Endodermal cell (in vitro differentiated cells): Measurements from ENCODE around the gene PEBP1. TPM values are rescaled to one million over a fixed set of nuclear protein-coding genes. Genes with fewer than 3 reads are reported as not detected.
A peak's percentile ranks its signal among the peaks of the same experiment; 100 is the strongest.

Source experiments
- DNase-seq: peaks from one replicate; pipeline ENCODE4 v3.0.0-alpha.2; 2017
- H3K27ac ChIP-seq: 2 replicates; pipeline ENCODE4 v1.5.1; 2013; ENCODE audit warnings: mild to moderate bottlenecking, low read depth, low read length, moderate library complexity
- H3K27me3 ChIP-seq: 2 replicates; pipeline ENCODE4 v1.6.1; 2013; ENCODE audit warnings: mild to moderate bottlenecking, low read length, moderate library complexity; ENCODE audit not compliant: insufficient read depth, control insufficient read depth, poor library complexity, severe bottlenecking
- H3K36me3 ChIP-seq: 2 replicates; pipeline ENCODE4 v1.7.0; 2013; ENCODE audit warnings: mild to moderate bottlenecking, low read length, moderate library complexity; ENCODE audit not compliant: control insufficient read depth, insufficient read depth
- H3K4me1 ChIP-seq: one replicate; pipeline ENCODE4 v1.7.0; 2013; ENCODE audit warnings: low read length; ENCODE audit not compliant: control insufficient read depth, insufficient read depth
- H3K4me3 ChIP-seq: 2 replicates; pipeline ENCODE4 v1.5.1; 2013; ENCODE audit warnings: mild to moderate bottlenecking, low read length, moderate library complexity
- H3K9ac ChIP-seq: 2 replicates; pipeline ENCODE4 v1.6.1; 2013; ENCODE audit warnings: mild to moderate bottlenecking, low read length, moderate library complexity; ENCODE audit not compliant: poor library complexity, severe bottlenecking; ENCODE audit errors: extremely low read depth
- H3K9me3 ChIP-seq: 2 replicates; pipeline ENCODE4 v1.6.1; 2013; ENCODE audit warnings: mild to moderate bottlenecking, low read length, moderate library complexity; ENCODE audit not compliant: control insufficient read depth
- H3K27ac Mint-ChIP-seq: 2 replicates; pipeline ENCODE4 v1.8.0; 2020; ENCODE audit warnings: mixed read lengths
- H3K27me3 Mint-ChIP-seq: 2 replicates; pipeline ENCODE4 v1.8.0; 2021; ENCODE audit warnings: mild to moderate bottlenecking, mixed read lengths; ENCODE audit not compliant: insufficient read depth
- H3K36me3 Mint-ChIP-seq: 2 replicates; pipeline ENCODE4 v1.8.0; 2020; ENCODE audit warnings: low read depth, mixed read lengths
- H3K4me1 Mint-ChIP-seq: 2 replicates; pipeline ENCODE4 v1.8.0; 2020; ENCODE audit warnings: mixed read lengths
- H3K4me3 Mint-ChIP-seq: 2 replicates; pipeline ENCODE4 v1.8.0; 2020; ENCODE audit warnings: mild to moderate bottlenecking, moderate library complexity, mixed read lengths
- H3K9me3 Mint-ChIP-seq: 2 replicates; pipeline ENCODE4 v1.8.0; 2020; ENCODE audit warnings: mild to moderate bottlenecking, mixed read lengths
- CTCF ChIP-seq: fragments of 200-600 bp; sonication (generic); conservative IDR thresholded peaks from 2 replicates; pipeline ENCODE4 v1.5.0; 2021; ENCODE audit warnings: antibody characterized with exemption, mild to moderate bottlenecking
- WGBS, 2 experiments: methylation state at CpG; one replicate each; pipeline versions ENCODE4 v1.1.5 to v1.1.7; 2013; ENCODE audit warnings: missing lambda C conversion rate in 2 of 2, mixed read lengths in 1 of 2; ENCODE audit not compliant: insufficient coverage in 1 of 2, insufficient read length in 1 of 2; 5-methylcytosine and 5-hydroxymethylcytosine counted together
- total RNA-seq, 2 donors: library from RNA; stranded (reverse); fragmentation: NEBNext Ultra II Directional in 1 of 2; extraction: Animal tissue kit (Norgen Biotek cat#: 25700) in 1 of 2; gene quantifications; 2 replicates in 1 of 2; 3 replicates in 1 of 2; pipeline ENCODE4 v1.2.1, GENCODE V29; 2021

Gene PEBP1
- total RNA-seq, 2 donors from 2014 or later: 153 to 158 TPM

DNA sequence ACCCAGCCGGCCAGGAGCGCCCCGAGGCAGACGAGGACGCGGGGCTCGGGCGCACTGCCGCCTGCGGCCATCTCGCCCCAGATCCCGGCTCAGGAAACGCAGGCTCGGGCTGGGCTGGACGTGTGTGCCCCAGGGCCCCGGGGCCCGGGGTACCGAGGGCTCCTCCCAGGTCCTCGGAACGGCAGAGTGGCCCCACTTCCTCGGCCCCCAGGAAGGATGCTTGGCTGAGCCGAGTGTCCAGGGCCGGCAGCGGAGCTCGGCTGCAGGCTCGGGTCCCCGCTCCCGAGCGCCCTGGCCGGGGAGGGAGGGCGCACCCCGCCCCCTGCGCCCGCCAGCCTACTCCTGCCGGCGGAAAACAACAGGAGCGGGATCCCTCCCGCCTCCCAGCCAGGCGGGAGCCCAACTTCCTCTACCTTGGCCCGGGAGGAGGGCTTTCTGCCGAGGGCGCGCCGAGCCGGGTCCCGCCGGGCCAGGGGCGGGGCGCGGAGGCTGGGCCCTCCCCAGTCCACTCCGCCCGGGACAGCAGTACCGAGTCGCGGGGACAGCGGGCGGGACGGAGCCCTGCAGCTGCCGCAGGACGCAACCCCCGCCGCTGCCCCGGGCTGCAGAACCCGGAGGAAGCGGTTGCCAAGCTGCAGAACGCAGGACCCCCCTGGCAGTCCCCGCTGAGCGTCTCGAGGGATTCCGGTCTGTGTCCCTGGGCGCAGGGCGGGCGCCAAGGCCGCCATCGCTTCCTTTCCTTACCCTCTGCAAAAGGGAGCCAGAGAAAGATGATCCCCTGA, 32.1 kb upstream of the PEBP1 start, which contains the start of gene VSIG10:
Gene VSIG10 (minus strand): TSS at position 411 of the 782 bp plus-strand sequence. CDS start 340 bp downstream, at position 71.
- peaks cover 21% of the 10 kb centered on the region for H3K4me1 Mint-ChIP-seq
- Histone ChIP-seq H3K27ac (peak within 1 kb of the TSS; percentile 49), H3K9ac (peak within 1 kb of the TSS; percentile 60), H3K4me3 (peak within 1 kb of the TSS; percentile 87), H3K27me3 (no peaks in the 10 kb centered on the region), H3K9me3 (no peaks in the 10 kb centered on the region), H3K4me1 (no peaks in the 10 kb centered on the region), H3K36me3 (peaks cover 13% of the 10 kb centered on the region)
- TF ChIP-seq CTCF: peak; percentile 14
- H3K27ac Mint-ChIP-seq: peak within 1 kb of the TSS; percentile 90
- DNase-seq: peak; percentile 93
- no peaks in the 10 kb centered on the region for H3K9me3 Mint-ChIP-seq
- H3K27me3 Mint-ChIP-seq: no peaks in the 10 kb centered on the region
- peaks cover 6% of the 10 kb centered on the region for H3K36me3 Mint-ChIP-seq
- H3K4me3 Mint-ChIP-seq: peak within 1 kb of the TSS; percentile 78
- 0% methylated on average over 24 to 75 of the region's 75 CpGs for WGBS, 2 experiments

DNA sequence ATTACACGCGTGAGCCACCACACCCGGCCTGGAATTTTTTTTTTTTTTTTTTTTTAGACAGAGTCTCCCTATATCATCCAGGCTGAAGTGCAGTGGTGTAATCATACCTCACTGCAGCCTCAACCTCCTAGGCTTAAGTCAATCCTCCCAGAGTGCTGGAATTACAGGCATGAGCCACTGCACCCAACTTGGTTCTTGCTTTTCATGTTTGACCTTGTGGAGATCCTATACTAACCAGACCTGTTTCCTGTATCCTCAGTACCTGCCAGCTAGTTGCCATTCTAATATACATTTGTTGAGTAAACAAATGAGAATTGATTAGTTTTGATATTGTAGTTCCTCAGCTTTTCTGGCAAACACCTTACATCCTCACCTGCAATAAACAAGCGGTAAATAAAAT, 28.9 kb upstream of the PEBP1 start:
- 86 to 92% methylated on average over 1 to 4 of the region's 4 CpGs for WGBS, 2 experiments
- no peak overlapping the region for H3K27ac Mint-ChIP-seq

DNA sequence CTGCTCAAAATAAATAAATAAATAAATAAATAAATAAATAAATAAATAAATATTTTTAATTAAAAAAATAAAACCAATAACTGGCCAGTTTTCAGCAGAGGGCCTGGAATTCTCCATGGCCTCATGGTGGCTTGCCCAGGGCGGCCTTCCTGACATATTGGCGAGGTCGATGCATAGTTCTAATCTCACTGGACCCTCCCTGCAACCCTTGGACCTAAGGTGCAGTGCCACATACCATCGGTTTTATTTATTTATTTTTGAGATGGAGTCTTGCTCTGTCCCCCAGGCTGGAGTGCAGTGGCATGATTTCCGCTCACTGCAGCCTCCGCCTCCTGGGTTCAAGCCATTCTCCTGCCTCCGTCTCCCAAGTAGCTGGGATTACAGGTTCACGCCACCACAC, 28.2 kb upstream of the PEBP1 start:
- WGBS, 2 experiments: 94 to 96% methylated on average over 6 to 8 of the region's 8 CpGs
- H3K27me3 Mint-ChIP-seq: no peaks in the 10 kb centered on the region

More for the DNA sequence above, 28.9 kb upstream of the PEBP1 start:
- H3K4me3 Mint-ChIP-seq: no peak overlapping the region
- Histone ChIP-seq H3K27ac (no peak overlapping the region), H3K36me3 (no peaks in the 10 kb centered on the region), H3K4me1 (no peaks in the 10 kb centered on the region), H3K4me3 (no peak overlapping the region), H3K27me3 (no peaks in the 10 kb centered on the region), H3K9me3 (no peaks in the 10 kb centered on the region), H3K9ac (no peak overlapping the region)
- no peaks in the 10 kb centered on the region for H3K27me3 Mint-ChIP-seq
- DNase-seq: no peak
- no peaks in the 10 kb centered on the region for H3K36me3 Mint-ChIP-seq
- peaks cover 19% of the 10 kb centered on the region for H3K4me1 Mint-ChIP-seq
- no peak for TF ChIP-seq CTCF
- no peaks in the 10 kb centered on the region for H3K9me3 Mint-ChIP-seq

More for the DNA sequence above, 28.2 kb upstream of the PEBP1 start:
- Histone ChIP-seq H3K27me3 (no peaks in the 10 kb centered on the region), H3K9me3 (no peaks in the 10 kb centered on the region), H3K27ac (no peak overlapping the region), H3K4me1 (no peaks in the 10 kb centered on the region), H3K4me3 (no peak overlapping the region), H3K9ac (no peak overlapping the region), H3K36me3 (no peaks in the 10 kb centered on the region)
- Mint-ChIP-seq H3K27ac (no peak overlapping the region), H3K36me3 (no peaks in the 10 kb centered on the region), H3K4me1 (peaks cover 13% of the 10 kb centered on the region), H3K4me3 (no peak overlapping the region), H3K9me3 (no peaks in the 10 kb centered on the region)
- no peak for DNase-seq
- no peak for TF ChIP-seq CTCF
